Left kidney (tissue), 2 donors: ENCODE measurements around the gene RPP25L. TPM values are rescaled to one million over a fixed set of nuclear protein-coding genes. Genes with fewer than 3 reads are reported as not detected.

Source experiments
- DNase-seq: peaks from one replicate; pipeline ENCODE4 v3.0.0-alpha.2; 2013
- polyA plus RNA-seq: library from polyadenylated mRNA; unstranded; fragments of 120-200 nt; gene quantifications from one replicate; pipeline ENCODE4 v1.2.1, GENCODE V29; 2013; ENCODE audit not compliant: insufficient read length

Gene RPP25L
- polyA plus RNA-seq, 1 donor, result 22.5 TPM

DNA sequence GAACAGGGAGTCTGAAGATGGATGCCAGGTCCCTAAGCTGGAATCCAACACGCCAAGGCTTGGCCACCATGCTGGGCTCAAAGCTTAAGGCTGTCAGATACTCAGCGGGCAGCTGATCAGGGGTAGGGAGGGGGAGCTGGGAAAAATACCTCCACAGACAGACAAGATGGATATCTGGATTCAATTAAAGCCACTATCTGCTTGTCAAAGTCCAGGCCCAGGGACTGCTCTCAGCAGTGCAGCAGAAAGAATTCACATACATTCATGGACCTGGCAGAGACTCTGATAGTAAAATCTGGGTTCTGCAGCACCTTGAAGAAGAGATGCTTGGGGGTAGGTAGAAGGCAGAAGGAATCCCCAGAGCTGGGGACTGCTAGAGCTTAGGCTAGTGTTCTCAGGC, 3.2 kb upstream of the RPP25L start:
- no peak for DNase-seq

DNA sequence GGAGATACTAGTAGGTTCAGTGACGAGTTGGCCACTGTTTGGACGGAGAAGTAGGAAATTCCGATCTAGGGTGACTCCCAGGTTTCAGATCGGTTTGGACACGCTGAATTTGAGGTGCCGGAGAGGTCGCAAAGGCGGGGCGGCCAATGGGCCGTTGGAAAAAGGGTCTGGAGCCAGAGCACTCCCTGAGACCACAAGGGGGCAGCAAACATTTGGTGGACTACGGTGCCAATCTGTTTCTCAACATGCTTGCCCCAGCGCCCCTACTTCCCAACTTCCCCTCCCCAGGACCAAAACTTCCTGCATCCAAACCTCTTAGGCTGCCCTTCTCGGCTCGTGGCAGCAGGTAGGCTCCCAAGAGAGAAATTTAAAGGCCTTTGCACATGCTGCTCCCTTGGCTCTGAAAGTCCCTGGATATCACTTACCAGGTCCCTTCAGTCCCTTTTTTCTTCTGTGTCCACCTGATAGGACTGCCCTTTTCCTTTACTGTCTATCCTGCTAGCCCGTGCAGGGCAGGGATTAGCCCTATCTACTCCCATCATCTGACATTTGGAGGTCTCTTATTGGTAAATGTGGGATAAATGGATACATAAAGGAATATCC, 992 bp upstream of the RPP25L start:
- DNase-seq, result peak; percentile 86

DNA sequence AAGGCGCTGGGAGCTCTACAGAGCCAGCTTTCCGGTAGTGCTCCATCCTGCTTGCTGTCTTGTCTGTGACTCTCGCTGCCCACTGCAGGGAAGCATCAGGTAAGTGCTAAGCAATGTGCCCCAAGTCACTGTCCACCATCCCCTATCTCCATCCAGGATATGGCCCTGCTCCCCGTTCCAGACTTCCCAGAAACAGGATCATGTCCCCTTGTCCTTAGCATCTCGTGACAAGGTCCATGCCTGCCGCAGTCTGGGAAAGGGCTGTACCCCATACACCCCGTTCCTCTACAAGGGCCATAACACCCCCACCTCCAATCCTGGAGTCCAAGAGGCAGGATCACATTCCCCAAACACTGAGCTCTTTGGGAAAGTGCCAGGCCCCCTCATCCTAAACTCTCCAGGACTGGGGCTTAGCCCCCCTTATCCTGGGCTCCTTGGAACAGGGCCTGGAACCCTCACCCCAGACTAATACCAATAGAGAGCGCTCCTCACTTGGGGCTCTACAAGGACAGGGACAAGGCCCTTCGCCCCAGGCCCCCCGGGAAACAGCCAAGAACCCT, 566 bp downstream of the RPP25L start:
- DNase-seq, result no peak

DNA sequence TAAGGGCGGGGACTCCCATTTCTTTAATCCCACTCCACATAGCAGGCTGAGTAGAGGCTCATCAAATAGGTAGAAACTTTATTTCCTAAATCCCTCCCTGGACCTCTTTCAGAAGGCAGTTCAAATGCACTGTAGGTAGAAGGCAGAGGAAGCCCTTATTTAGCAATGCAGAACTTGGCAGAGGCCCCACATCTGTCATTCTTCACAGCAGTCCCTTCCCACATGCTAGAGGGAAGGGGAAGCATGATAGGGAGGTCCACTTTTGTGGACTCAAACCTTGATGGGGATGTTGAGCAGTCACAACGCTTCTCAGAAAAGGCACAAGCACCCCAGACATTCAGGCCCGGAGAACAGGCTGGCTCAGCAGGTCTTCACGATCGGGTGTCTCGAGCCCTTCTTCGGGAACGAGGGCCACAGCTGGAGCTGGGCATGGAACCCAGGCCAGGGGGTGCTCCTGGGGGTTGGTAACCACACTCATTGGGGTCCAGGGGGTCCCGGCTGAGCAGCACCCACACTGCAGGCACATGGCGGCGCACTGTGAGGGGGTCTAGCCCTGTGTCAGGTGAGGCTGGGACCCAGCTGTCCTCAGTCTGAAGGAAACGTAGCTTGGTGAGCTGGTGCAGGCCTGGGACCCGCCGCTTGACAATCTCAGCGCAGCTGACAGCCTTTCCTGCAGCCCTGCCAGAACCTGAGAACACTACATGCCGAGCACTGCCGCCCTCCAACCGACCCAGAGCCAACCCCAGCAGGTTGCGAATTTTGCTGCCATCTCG, 1.3 kb downstream of the RPP25L start:
- DNase-seq, result no peak

DNA sequence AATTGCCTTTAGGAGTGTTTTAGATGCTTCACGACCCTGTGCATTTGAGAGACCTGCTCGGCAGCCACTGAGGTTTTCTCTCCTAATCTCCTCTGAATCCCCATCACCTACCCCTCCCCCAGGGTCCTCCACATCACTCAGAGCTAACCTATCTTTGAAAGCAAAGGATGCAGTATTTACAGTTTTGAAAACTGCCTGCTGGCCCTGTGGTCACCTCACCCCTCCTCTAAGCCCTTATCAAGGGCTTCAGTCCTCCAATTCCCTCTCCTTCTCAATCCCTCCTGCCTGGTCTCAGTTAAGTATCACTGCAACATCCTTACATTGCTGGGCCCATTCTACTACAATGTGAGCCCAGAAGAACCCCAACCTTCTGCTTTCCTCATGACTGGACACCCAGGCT, 4.6 kb downstream of the RPP25L start:
- no peak for DNase-seq

DNA sequence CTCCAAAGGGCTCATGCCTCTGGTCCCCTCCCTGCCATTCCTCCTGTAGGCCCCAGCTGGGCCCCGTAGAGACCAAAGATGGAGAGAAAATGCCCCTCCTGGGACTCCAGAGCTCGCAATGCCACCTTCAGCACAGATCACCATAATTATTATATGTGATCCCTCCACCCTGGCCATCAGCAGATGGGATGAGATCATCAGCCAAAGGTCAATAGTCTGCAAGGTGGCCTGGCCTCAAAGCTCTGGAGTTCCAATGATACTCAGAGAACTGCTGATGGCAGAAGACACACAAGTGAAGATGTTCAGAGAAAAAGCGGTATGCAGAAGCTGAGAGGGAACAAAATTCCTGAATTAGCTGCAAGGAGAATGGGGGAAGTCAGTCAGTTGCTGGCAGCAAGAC, 5.0 kb downstream of the RPP25L start:
- DNase-seq, result no peak

DNA sequence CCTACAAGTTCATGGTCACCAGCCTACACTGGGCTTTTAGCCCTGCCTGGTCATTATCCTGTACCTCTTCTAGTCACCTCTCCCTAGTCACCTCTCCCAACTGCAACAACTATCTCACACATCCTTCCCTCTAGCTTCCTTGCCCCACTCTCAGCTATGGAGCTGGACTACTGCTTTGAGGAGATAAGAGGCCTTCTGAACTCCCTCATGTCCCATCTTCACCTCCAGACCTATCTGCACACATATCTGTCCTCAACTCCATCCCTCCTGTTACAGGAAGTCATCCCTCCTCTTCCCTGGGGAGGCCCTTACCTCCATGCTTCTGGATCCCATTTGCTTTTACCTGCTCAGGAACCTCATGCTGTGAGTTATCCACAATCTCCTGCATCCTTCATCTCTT, 5.7 kb downstream of the RPP25L start:
- no peak for DNase-seq

DNA sequence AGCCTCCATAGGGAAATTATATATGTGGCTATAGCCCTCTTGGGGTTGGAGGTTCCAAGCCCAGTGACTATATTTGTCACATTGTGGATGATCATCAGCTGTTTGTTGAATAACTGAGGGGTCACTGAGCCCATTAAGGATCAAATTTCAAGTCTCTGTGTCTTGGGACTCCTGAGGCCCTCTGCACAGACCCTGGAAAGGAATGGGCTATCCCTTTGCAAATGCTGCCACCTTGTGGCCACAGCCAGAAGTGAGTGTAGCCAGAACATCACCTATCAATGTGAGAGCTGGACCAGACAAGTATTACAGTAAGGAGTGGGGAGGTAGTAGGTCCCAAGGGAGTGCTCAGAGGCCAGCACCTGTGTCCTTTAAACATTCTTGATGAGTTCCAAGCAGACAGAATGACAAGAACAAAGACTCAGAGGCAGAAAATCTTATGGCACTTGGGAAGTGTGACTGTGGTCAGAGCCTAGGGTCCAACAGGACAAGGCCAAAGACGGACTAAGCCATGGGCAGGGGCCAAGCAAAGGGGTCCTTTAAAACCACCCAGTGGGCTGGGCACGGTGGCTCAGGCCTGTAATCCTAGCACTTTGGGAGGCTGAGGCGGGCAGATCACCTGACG, 8.2 kb downstream of the RPP25L start:
- DNase-seq, result peak; percentile 86

DNA sequence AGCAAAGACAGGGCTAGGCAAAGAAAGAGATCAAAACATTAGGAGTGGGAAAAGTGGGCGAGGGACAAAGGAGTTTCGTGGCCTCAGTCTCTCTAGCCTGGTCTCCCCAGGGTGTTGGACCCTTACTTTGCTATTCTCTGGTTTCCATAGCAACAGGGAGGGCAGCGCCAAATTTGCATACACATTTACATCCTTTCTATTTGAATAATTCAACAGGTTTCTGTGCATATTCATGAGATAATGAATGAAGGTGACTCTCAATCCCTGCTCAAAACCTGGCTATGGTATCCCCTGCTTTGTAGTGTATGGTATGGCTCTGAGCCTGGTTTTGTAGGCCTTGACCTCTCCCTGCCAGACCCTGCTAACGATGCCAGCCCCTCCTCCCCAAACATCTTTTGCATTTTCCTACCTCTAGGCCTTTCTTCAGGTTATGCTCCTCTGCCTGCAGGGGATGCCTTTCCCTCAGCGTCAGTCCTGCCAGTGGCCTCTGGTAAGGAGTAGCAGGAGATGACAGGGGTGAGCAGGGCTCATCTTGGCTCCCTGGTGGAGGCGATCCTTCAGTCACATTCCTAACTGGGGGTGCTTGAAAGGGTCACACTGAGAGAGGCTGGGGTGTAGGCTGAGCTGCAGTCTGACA, 9.8 kb downstream of the RPP25L start:
- DNase-seq, result no peak

DNA sequence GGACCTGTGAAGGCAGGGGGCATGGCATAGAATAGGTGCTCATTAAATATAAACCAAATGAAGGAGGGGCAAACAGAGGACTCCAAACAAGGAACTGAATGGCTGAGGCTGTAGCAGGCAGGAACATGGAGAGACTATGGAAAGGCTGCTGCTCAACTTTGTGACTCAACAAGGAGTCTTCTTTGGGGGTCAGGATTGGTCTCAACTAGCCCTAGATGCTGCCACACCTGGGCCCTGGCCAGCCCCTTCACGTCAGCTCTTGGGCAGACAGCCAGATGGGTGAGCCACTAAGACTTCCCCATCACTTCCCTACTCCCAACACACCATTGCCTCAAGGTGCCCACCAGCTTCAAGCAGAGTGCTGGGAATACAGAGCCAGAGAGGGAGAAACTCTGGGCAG, 11.0 kb downstream of the RPP25L start:
- no peak for DNase-seq

DNA sequence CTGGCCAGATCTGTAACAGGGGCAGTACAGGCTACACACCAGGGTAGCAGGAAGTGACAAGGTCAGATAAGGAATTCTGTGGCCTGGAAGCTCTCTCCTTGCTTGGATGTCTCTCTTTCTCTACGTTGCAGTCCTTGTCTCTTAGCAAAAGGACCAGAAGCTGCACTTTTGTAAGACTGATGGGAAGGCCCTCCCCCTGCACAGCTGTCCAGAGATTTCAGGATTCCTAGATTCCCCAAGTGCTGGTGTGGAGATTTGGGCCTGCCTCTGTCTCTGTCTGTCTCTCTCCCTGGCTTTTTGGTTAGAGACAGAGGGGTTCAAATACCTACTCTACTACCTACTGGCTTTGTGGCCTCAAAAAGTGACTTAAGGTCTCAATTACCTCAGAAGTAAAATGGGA, 12.4 kb downstream of the RPP25L start:
- DNase-seq, result no peak

DNA sequence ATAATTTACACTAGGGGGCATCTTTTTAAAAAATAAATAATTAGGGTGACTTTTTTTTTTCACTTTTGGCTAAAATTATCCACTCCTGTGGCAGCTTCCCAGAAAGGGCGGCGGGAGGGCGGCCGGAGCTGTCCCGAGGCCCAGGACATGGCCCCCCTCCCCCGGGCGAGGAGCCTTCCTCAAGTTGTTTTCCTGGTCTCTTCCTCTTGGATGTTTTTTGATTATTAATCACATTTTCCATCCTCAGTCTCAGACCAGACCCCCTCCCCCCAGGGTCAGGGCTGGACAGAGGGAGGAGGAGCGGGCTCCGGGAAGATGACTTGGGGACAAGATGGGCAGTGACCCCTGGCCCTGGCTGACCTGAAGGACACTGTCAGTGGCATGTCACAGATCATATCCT, 17.7 kb downstream of the RPP25L start:
- DNase-seq, result no peak

DNA sequence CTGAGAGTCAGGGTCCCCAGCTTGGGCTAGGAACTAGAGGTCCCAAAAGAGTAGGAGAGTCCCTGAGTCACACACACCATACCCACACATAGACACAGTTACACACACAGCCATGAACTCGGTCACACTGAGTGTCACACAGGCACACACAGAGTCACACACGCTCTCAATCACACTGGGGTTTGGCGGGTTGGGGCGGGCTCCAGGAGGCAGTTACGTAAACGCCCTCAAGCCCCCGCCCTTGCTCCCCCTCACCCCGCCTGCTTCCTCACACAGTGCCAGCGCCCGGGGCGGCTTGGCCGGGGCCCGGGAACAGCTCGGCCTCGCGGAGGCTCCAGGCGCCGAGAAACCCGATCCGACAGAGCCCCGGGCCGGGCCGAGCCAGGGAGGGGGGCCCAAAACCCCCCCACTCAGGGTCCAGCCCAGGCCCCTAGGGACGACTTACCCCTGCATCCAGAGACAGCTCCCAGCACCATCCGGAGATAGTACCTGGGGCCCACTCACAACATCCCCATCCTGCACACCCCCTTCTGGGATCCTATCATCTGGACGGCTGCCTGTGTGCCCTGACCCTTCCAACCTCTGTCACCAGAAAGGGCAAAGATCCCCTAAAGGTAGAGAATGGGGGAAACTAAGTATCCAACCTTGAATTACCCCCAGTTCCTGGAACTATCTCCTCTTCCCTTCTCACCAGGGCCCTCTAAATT, 18.8 kb downstream of the RPP25L start:
- DNase-seq, result no peak

DNA sequence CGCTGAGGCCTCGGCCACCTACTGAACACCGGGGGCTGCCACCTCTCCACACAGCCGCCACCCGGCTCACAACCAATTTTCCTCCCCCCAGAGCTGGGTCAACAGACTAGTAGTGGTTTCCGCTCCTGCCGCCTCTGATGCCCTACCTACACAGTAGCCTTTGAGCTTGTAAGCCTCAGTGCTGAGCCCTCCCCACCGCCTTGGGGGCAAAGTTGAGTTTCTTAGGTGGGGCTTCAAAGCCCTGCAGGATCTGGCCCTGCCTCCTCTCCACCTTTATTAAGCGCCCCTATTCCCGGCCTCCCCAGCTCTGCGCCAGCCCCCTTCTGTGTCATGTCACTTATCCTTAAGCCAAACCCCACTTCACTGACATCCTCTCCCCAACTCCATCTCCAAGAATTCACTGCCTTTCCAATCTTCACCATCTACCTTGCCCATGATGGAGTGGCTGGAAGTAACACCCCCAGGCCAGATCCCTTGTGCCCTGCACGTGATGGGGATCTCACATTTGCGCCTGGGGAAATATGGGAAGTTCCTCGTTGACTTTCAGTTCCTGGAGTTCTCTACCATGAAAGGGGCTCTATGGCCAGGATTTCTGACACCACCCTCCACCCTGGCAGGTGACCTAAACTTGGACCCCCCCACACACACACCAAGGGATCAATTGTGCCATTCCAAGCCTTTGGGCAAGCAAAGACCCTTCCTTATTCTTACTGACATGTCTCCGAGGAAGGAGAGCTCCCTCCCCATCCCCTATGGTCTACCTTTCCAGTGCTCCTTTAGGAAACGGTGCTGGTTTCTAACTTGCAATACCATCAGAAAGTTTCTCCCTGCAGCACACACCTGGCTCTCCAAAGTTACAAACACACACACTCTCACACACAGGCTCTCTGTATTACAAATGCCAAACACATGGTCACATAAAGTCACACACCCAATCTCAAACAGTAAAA, 19.7 kb downstream of the RPP25L start:
- no peak for DNase-seq

DNA sequence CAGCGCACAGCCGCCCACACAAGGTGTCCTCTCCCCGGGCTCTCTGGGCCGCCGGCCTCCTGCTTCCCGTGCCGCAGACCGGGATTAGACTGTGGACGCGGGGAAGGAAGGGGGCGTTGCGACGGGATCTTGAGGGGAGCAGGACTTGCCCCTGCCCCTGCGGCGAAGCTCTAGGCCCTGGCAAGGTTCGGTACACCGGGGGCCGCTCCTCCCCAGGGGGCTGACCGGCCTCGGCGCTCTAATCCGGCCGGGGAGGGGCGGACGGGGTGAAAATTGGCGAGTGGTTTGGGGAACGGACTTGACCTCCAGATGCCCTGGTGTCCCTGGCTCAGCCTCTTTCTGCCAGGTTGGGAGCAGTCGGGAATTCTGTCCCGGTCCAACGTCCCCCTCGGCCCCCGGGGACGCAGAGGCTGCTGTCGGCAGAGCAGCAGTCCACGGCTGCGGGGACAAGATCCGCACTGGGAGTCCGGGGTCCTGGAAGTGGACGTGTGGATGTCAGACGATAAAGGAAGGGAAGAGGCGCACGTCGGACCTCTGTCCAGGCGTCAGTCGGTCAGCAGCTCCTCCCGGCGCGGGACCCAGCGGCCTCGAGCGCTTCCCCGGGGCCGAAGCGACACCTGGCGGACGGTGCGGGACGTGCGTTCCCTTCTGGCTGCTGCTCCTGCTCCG, 20.5 kb downstream of the RPP25L start:
- DNase-seq, result no peak

DNA sequence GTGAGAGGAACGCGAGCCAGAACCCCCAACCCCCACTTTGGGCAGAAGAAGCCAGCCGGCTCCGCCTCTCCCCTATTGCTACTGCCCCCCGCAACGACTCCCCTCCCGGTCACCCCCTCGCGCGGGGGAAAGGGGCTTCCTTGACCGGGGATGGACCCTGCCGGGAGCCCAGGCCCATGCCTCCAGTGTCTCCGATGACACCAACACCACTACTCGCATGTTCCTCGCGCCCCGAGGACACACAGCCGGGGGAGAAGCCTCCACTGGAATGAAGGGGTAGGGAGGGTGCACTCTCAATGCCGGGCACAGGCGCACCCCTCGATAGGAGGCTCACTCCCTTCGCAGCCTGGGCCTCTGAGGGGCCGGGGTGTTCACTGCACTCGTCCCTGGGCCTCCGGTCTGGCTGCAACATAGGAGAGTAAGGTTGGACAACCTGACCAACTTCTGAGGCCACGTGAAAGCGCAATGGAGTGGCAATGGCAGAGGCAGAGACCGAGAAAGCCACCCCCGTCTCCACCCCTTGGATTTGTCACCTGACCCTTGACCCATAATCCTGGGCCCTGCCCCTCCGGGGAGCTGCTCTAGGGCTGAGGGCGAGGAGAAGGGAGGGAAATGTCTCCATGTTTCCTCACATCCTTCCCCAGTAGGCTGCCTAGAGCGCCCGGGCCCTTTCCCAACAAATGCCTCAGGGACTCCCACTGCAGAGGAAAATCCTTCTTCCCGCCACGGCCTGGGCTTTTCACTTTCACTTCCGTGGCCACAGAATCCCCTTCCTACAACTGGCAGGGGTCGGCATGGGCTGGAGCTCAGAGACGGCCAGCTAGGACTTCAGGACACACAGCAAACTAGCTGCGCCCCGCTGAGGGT, 21.3 kb downstream of the RPP25L start:
- DNase-seq, result no peak

DNA sequence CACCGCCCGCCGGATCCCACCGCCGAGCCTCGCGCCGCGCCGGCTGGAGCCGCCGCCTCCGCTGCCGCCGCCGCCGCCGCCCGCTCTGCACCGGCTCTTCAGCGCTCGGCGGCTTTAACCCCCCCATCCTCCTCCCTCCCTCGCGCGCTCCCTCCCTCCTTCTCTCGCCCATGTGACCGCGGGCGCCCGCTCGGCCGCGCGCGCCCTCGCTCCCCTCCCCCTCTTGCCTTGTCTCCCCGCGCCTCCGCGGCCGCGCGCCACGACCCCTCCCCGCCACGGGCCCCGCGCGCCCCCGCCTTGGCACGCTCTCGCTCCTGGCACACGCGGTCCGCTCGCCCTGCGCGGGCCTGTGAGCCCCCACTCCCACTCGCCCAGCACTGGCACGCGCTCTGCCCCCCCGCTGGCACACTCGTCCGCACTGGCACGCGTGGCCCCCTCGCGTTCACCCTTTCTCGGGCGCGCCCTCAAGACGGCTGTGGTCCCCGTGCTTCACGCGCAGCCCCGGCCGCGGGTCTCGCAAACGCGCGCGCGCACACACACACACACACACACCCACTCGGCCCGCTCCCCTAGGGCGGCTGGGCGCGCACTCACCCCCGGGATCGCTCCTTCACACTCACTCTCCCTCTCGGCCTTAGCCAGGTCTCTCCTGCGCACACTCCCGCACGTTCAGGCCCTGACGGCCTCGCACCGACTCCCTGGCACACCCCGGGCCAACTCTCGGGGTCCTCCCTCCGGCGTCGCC, 22.1 kb downstream of the RPP25L start, which contains the start of gene CNTFR:
TSS of gene CNTFR (minus strand) at position 89 of the 745 bp plus-strand sequence. CDS start 20,743 bp downstream, outside the sequence.
- no peak for DNase-seq
